Thyroid gland (tissue), 4 donors: Measurements from ENCODE around the gene REEP1. TPM values are rescaled to one million over a fixed set of nuclear protein-coding genes. Genes with fewer than 3 reads are reported as not detected.

Source experiments
- DNase-seq, 2 donors: peaks; one replicate each; pipeline ENCODE4 v3.0.0-alpha.2; 2019
- H3K27ac ChIP-seq, 3 donors: fragments of 200-600 bp; sonication (generic); 1 replicate in 2 of 3; 2 replicates in 1 of 3; pipeline ENCODE4 v1.5.1; 2016 to 2019; ENCODE audit warnings: mild to moderate bottlenecking in 1 of 3, moderate library complexity in 1 of 3
- H3K27me3 ChIP-seq: fragments of 200-600 bp; sonication (generic); one replicate; pipeline ENCODE4 v1.5.1; 2019
- H3K36me3 ChIP-seq, 2 donors: fragments of 200-600 bp; sonication (generic); one replicate each; pipeline ENCODE4 v1.5.1; 2016 to 2019
- H3K4me1 ChIP-seq, 2 donors: fragments of 200-600 bp; sonication (generic); one replicate each; pipeline ENCODE4 v1.5.1; 2017 to 2019
- H3K4me3 ChIP-seq, 3 donors: fragments of 200-600 bp; sonication (generic); replicated peaks in 1 of 3; 1 replicate in 2 of 3; 2 replicates in 1 of 3; pipeline ENCODE4 v1.5.1; 2016; ENCODE audit warnings: mild to moderate bottlenecking in 1 of 3
- H3K9me3 ChIP-seq: fragments of 200-600 bp; sonication (generic); one replicate; pipeline ENCODE4 v1.5.1; 2017
- POLR2A ChIP-seq, 2 donors: fragments of 450-650 bp; IDR thresholded peaks; one replicate each; pipeline ENCODE4 v1.6.1; 2017; ENCODE audit warnings: antibody characterized with exemption in 2 of 2, mild to moderate bottlenecking in 2 of 2, moderate library complexity in 1 of 2
- WGBS, 2 donors: methylation state at CpG; one replicate each; pipeline ENCODE4 v1.1.5; 2017; 5-methylcytosine and 5-hydroxymethylcytosine counted together
- intact Hi-C: fragments of 100-400 bp; cut with DNase I; formaldehyde crosslinking; loops from one replicate; pipeline ENCODE4 v1.15.1; 2023
- total RNA-seq, 4 donors: library from RNA; depleted of rRNA; stranded (reverse); fragments of >200 nt; gene quantifications; one replicate each; pipeline ENCODE4 v1.2.3, GENCODE V29; 2016
- TF ChIP-seq, protein P1 (sequence below), 6 experiments: fragments of 200-600 bp in 3 of 6; fragments of 450-650 bp in 3 of 6; sonication (generic) in 3 of 6; IDR thresholded peaks; one replicate each; pipeline ENCODE4 v1.5.1; 2016 to 2019; ENCODE audit warnings: antibody characterized with exemption in 6 of 6, mild to moderate bottlenecking in 2 of 6, inconsistent platforms in 1 of 6, moderate library complexity in 1 of 6

Gene REEP1, protein sequence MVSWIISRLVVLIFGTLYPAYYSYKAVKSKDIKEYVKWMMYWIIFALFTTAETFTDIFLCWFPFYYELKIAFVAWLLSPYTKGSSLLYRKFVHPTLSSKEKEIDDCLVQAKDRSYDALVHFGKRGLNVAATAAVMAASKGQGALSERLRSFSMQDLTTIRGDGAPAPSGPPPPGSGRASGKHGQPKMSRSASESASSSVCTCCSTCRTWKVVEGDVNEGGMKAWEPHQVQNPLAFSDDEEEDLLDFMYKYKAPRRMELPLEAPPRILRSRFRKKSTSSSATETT
- 1 to 10 TPM; 2.5 to 7.1 (median 5.5) TPM for total RNA-seq

DNA sequence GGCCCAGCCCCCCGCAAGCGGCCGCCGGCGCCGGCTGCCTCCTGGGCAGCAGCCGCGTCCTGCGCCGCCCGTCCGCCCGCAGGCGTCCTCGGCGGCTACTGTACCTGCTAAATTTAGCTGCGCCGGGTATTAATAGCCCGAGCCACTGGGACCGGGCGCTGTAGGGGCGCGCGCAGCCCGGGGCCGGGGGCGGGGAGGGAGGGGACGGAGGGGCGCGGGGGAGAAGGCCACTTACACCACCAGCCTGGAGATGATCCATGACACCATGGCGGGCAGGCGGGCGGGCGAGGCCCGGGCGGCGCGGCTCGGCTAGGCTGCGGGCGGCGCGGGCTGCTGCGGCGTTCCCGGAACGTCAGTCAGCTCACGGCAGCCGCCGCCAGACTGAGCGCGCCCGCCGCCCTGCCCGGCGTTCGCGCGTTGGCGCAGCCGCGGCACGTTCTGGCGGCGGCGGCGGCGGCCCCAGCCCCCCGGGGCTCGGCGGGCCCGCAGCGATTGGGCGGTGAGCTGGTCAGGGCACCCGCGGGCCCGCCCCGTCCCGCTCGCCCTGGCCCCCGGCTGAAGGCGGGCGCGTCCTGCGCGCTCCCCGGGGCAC is at the start of gene REEP1:
Gene REEP1, minus strand, starts transcription at position 383 of the 592 bp plus-strand sequence. Its CDS starts 116 bp downstream, at position 267.
- intact Hi-C loops = no loop called here
- DNase-seq = peak; percentile 7 to 25
- no peaks in the 10 kb centered on the region for H3K27me3 ChIP-seq

DNA sequence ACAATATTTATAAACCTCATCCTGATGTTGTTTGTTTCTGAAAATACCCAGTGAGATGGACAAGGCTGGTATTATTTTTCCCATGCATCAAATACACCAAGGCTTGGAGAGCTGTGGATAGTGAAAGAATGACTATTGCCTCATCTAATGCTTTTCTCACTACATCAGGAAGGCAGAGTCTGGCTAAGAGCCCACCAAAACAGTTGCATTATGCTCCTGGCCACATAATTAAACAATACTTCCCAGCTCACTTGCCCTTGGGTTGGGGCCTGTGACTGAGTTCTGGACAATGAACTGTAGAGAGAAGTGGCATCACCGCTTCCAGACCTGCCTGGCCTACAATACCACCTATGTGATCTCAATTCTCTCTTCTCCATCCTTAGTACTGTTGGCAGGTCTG is 46.4 kb upstream of the REEP1 start:
- Histone ChIP-seq H3K27me3 (no peaks in the 10 kb centered on the region), H3K36me3 (no peaks in the 10 kb centered on the region), H3K9me3 (no peaks in the 10 kb centered on the region), H3K4me3 (no peak overlapping the region), H3K27ac (no peak overlapping the region), H3K4me1 (no peaks in the 10 kb centered on the region)
- intact Hi-C loops = no loop called here
- 96 to 100% methylated on average over 1 of the region's 1 CpG for WGBS, 2 donors
- no peak for DNase-seq
- no peak for TF ChIP-seq POLR2A (IDR thresholded peaks at IDR 0.05)
- TF ChIP-seq, protein P1, sequence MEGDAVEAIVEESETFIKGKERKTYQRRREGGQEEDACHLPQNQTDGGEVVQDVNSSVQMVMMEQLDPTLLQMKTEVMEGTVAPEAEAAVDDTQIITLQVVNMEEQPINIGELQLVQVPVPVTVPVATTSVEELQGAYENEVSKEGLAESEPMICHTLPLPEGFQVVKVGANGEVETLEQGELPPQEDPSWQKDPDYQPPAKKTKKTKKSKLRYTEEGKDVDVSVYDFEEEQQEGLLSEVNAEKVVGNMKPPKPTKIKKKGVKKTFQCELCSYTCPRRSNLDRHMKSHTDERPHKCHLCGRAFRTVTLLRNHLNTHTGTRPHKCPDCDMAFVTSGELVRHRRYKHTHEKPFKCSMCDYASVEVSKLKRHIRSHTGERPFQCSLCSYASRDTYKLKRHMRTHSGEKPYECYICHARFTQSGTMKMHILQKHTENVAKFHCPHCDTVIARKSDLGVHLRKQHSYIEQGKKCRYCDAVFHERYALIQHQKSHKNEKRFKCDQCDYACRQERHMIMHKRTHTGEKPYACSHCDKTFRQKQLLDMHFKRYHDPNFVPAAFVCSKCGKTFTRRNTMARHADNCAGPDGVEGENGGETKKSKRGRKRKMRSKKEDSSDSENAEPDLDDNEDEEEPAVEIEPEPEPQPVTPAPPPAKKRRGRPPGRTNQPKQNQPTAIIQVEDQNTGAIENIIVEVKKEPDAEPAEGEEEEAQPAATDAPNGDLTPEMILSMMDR (IDR thresholded peaks at IDR 0.05) = no peak

More for the DNA sequence above, at the start of gene REEP1:
- Histone ChIP-seq H3K27ac (no peak within 1 kb of the TSS), H3K4me1 (peaks cover 5 to 13% of the 10 kb centered on the region in 2 donors), H3K36me3 (no peaks in the 10 kb centered on the region), H3K9me3 (no peaks in the 10 kb centered on the region), H3K4me3 (peak within 1 kb of the TSS in 1 of 3 donors; percentile 40)
- no CpG with 5 or more reads among the region's 87 CpGs for WGBS, 2 donors
- TF ChIP-seq, protein P1 (IDR thresholded peaks at IDR 0.05) = no peak
- no peak for TF ChIP-seq POLR2A (IDR thresholded peaks at IDR 0.05)

DNA sequence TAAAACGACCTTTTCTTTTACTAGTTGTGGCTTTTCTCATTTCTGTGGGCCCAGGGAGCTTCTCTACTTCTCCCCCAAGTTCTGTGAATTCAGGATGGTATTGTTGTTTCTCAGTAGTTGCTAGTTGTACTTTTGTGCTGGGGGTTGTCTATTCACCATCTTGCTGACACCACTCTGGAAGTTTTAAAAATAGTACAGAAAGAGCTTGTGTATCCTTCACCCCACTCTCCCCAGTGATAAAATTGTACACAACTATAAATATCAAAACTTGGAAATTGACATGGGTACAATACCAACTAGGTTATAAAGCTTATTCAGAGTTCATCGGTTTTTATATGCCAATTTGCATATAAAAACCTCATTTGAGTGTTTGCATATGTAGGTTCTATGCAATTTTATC is 45.3 kb upstream of the REEP1 start:
- no peaks in the 10 kb centered on the region for H3K27me3 ChIP-seq
- H3K9me3 ChIP-seq = no peaks in the 10 kb centered on the region
- TF ChIP-seq, protein P1 (IDR thresholded peaks at IDR 0.05) = no peak
- TF ChIP-seq POLR2A (IDR thresholded peaks at IDR 0.05) = no peak
- no peak for DNase-seq
- no peak overlapping the region for H3K27ac ChIP-seq
- H3K36me3 ChIP-seq = no peaks in the 10 kb centered on the region
- WGBS, 2 donors = 73 to 77% methylated on average over 2 of the region's 2 CpGs
- no peak overlapping the region for H3K4me3 ChIP-seq
- H3K4me1 ChIP-seq = no peaks in the 10 kb centered on the region
- intact Hi-C loops = no loop called here

DNA sequence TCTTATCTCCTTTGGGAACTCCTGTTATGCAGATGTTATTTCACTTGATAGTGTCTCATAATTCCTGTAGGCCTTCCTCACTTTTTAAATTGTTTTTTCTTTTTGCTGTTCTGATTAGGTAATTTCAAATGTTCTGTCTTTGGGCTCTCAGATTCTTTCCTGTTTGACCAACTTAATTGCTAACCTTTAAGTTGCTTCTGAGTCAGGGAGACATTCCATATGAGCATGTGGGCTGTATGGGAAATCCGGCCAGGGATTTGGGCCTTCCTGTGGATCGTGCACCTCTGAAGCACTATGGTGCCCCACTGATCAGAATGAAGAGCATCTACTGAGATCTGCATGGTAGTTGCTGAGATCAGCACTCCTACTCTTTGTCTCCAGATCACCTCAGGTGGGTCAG is 44.7 kb upstream of the REEP1 start:
- DNase-seq = no peak
- H3K9me3 ChIP-seq = no peaks in the 10 kb centered on the region
- no peak overlapping the region for H3K4me3 ChIP-seq
- WGBS, 2 donors = 89 to 94% methylated on average over 2 of the region's 2 CpGs
- no peak overlapping the region for H3K27ac ChIP-seq
- no peaks in the 10 kb centered on the region for H3K4me1 ChIP-seq
- H3K36me3 ChIP-seq = no peaks in the 10 kb centered on the region
- TF ChIP-seq POLR2A (IDR thresholded peaks at IDR 0.05) = no peak
- TF ChIP-seq, protein P1 (IDR thresholded peaks at IDR 0.05) = no peak
- intact Hi-C loops = no loop called here
- H3K27me3 ChIP-seq = no peaks in the 10 kb centered on the region

DNA sequence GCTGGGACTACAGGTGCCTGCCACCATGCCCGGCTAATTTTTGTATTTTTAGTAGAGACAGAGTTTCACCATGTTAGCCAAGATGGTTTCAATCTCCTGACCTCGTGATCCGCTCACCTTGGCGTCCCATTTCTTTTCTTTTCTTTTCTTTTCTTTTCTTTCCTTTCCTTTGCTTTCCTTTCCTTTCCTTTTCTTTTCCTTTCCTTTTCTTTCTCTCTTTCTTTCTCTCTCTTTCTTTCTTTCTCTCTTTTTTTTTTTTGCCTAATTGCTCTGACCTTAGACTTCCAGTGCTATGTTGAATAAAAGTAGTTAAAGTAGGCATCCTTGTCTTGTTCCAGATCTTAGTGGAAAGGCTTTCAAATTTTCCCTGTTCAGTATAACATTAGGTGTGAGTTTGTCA is 41.0 kb upstream of the REEP1 start:
- no peaks in the 10 kb centered on the region for H3K4me1 ChIP-seq
- H3K27ac ChIP-seq = no peak overlapping the region
- no peak overlapping the region for H3K4me3 ChIP-seq
- intact Hi-C loops = no loop called here
- no peaks in the 10 kb centered on the region for H3K9me3 ChIP-seq
- WGBS, 2 donors = 86 to 88% methylated on average over 4 of the region's 4 CpGs
- no peaks in the 10 kb centered on the region for H3K36me3 ChIP-seq
- H3K27me3 ChIP-seq = no peaks in the 10 kb centered on the region
- TF ChIP-seq, protein P1 (IDR thresholded peaks at IDR 0.05) = no peak
- TF ChIP-seq POLR2A (IDR thresholded peaks at IDR 0.05) = no peak
- no peak for DNase-seq
